Spleen (tissue), 11 donors: Measurements from ENCODE around the gene IL21R. TPM values are rescaled to one million over a fixed set of nuclear protein-coding genes. Genes with fewer than 3 reads are reported as not detected.

ENCODE experiments used
- DNase-seq: peaks from one replicate; pipeline ENCODE4 v3.0.0-alpha.2; 2020
- H3K27ac ChIP-seq, 8 donors: fragments of 200-600 bp; sonication (generic) in 7 of 8; 1 replicate in 4 of 8; 2 replicates in 4 of 8; pipeline versions ENCODE4 v1.5.0 to v1.8.0; 2016 to 2021; ENCODE audit warnings: inconsistent platforms in 4 of 8, mild to moderate bottlenecking in 4 of 8, moderate library complexity in 1 of 8
- H3K27me3 ChIP-seq, 7 donors: fragments of 200-600 bp; sonication (generic) in 6 of 7; replicated peaks in 1 of 7; 1 replicate in 4 of 7; 2 replicates in 3 of 7; pipeline versions ENCODE4 v1.5.0 to v1.8.0; 2016 to 2021; ENCODE audit warnings: inconsistent platforms in 3 of 7, mild to moderate bottlenecking in 1 of 7
- H3K36me3 ChIP-seq, 6 donors: fragments of 200-600 bp; sonication (generic) in 5 of 6; 1 replicate in 4 of 6; 2 replicates in 2 of 6; pipeline versions ENCODE4 v1.5.0 to v1.8.0; 2016 to 2021; ENCODE audit warnings: inconsistent platforms in 2 of 6
- H3K4me1 ChIP-seq, 6 donors: fragments of 200-600 bp; sonication (generic) in 5 of 6; 1 replicate in 3 of 6; 2 replicates in 3 of 6; pipeline versions ENCODE4 v1.5.0 to v1.8.0; 2016 to 2021; ENCODE audit warnings: inconsistent platforms in 3 of 6
- H3K4me3 ChIP-seq, 8 donors: fragments of 200-600 bp; sonication (generic) in 7 of 8; 1 replicate in 4 of 8; 2 replicates in 4 of 8; pipeline versions ENCODE4 v1.5.0 to v1.8.0; 2016 to 2021; ENCODE audit warnings: inconsistent platforms in 4 of 8, mild to moderate bottlenecking in 4 of 8, moderate library complexity in 2 of 8
- H3K9me3 ChIP-seq, 8 donors: fragments of 200-600 bp; sonication (generic) in 7 of 8; 1 replicate in 4 of 8; 2 replicates in 4 of 8; pipeline versions ENCODE4 v1.5.0 to v1.8.0; 2016 to 2021; ENCODE audit warnings: inconsistent platforms in 4 of 8
- POLR2A ChIP-seq, 3 donors: fragments of 450-650 bp; IDR thresholded peaks; one replicate each; pipeline ENCODE4 v1.5.1; 2017; ENCODE audit warnings: antibody characterized with exemption in 3 of 3, mild to moderate bottlenecking in 1 of 3
- POLR2AphosphoS5 ChIP-seq, 3 donors: sonication (generic); formaldehyde crosslinking; IDR thresholded peaks; one replicate each; pipeline ENCODE4 v1.5.1; 2017; ENCODE audit warnings: antibody characterized with exemption in 3 of 3
- WGBS, 5 donors: extraction: QIAGEN DNeasy Blood & Tissue Kit in 3 of 5; methylation state at CpG; one replicate each; pipeline versions ENCODE4 v1.1.5 to v1.1.7; 2013 to 2018; 5-methylcytosine and 5-hydroxymethylcytosine counted together
- intact Hi-C: fragments of 100-400 bp; cut with DNase I; formaldehyde crosslinking; loops from one replicate; pipeline ENCODE4 v1.15.0; 2023; ENCODE audit warnings: low total_unique reads
- polyA plus RNA-seq, 3 donors: library from polyadenylated mRNA; stranded (reverse); fragments of 200-250 nt; gene quantifications; one replicate each; pipeline ENCODE4 v1.2.1, GENCODE V29; 2013
- total RNA-seq, 7 donors: library from RNA; depleted of rRNA in 3 of 7; stranded (reverse); fragments of >200 nt in 3 of 7; fragmentation: NEBNext Ultra II Directional in 4 of 7; extraction: Animal tissue kit (Norgen Biotek cat#: 25700) in 4 of 7; gene quantifications; one replicate each; pipeline versions ENCODE4 v1.1.0 to v1.2.1, GENCODE V29; 2016 to 2021
- TF ChIP-seq, protein P1 (sequence below), 11 experiments: fragments of 200-600 bp in 7 of 11; fragments of 450-650 bp in 4 of 11; sonication (generic) in 4 of 11; IDR thresholded peaks in 8 of 11; conservative IDR thresholded peaks in 3 of 11; 1 replicate in 7 of 11; 2 replicates in 4 of 11; pipeline versions ENCODE4 v1.4.0 to v1.8.0; 2016 to 2021; ENCODE audit warnings: antibody characterized with exemption in 11 of 11, inconsistent platforms in 4 of 11, mild to moderate bottlenecking in 1 of 11
- donor health status: healthy with polysubstance abuse.
- donor health status: DM: no; HTN: no; CAD: no; lungs with moderate emphysema.
- donor health status: DM: no; HTN: no; CAD: no.
- donor health status: Bipolar disorder and iron deficiency.
- donor health status: healthy.
- donor health status: DM: no; HTN: no; CAD: no.
- donor health status: DM: yes; HTN: yes; CAD: no.

IL21R gene
- total and polyA plus RNA-seq, 10 donors = 2.7 to 19.7 (median 12.0) TPM

DNA sequence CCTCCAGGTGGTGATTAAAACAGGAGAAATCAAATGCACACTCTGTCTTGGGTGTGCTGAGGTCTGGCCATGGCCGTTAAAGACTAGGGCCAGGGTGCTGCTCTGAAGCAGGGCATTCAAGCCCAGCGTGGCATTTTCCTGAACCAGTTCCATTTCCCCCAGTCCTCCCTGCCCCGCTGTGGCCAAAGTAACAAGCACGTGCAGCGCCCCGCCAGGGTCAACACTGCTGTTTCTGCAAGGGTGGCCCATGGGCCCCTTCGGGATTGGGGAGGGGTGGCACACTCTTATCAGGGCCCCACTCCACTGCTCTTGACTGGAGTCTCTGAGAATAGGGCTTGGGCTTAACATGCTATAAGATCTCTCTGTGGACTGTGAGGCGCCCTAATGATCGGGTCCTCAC, 72.9 kb downstream of the IL21R start:
- Histone ChIP-seq H3K4me3 (no peak overlapping the region), H3K27me3 (no peaks in the 10 kb centered on the region), H3K27ac (no peak overlapping the region), H3K4me1 (peaks cover 0 to 16% (median 11%) of the 10 kb centered on the region in 6 donors), H3K36me3 (peaks cover 0 to 100% (median 84%) of the 10 kb centered on the region in 6 donors), H3K9me3 (no peaks in the 10 kb centered on the region)
- peak; percentile 47 for DNase-seq
- WGBS, 5 donors = 95 to 98% (median 96%) methylated on average over 8 to 9 of the region's 9 CpGs
- intact Hi-C loops = no loop called here
- TF ChIP-seq POLR2AphosphoS5 (IDR thresholded peaks at IDR 0.05) (peak in 1 of 3 donors; percentile 24), POLR2A (IDR thresholded peaks at IDR 0.05) (no peak)

DNA sequence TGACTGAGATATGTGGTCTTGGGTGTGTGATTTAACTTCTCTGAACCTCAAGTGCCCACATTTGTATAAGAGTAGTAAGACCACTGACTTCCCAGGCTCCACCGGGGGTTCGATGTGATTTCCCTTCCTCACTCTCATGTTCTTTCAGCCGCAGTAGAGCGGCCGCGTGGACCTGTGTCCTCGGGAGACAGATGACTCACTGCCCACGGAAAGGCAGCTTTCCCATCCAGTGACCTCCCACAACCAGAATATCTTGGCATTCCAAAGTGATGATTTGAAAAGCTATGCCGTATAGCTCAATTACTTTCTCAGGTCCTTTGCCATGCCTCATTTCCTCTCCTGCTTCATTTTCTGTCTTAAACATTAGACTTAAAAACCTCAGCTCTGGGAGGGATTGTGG, 73.6 kb downstream of the IL21R start:
- Histone ChIP-seq H3K9me3 (no peaks in the 10 kb centered on the region), H3K27me3 (no peaks in the 10 kb centered on the region), H3K36me3 (peaks cover 0 to 100% (median 83%) of the 10 kb centered on the region in 6 donors), H3K4me1 (peaks cover 0 to 10% (median 5%) of the 10 kb centered on the region in 6 donors), H3K4me3 (no peak overlapping the region), H3K27ac (no peak overlapping the region)
- TF ChIP-seq POLR2AphosphoS5 (IDR thresholded peaks at IDR 0.05) (no peak), POLR2A (IDR thresholded peaks at IDR 0.05) (no peak)
- TF ChIP-seq, protein P1, sequence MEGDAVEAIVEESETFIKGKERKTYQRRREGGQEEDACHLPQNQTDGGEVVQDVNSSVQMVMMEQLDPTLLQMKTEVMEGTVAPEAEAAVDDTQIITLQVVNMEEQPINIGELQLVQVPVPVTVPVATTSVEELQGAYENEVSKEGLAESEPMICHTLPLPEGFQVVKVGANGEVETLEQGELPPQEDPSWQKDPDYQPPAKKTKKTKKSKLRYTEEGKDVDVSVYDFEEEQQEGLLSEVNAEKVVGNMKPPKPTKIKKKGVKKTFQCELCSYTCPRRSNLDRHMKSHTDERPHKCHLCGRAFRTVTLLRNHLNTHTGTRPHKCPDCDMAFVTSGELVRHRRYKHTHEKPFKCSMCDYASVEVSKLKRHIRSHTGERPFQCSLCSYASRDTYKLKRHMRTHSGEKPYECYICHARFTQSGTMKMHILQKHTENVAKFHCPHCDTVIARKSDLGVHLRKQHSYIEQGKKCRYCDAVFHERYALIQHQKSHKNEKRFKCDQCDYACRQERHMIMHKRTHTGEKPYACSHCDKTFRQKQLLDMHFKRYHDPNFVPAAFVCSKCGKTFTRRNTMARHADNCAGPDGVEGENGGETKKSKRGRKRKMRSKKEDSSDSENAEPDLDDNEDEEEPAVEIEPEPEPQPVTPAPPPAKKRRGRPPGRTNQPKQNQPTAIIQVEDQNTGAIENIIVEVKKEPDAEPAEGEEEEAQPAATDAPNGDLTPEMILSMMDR (IDR thresholded peaks at IDR 0.05 in 8 of 11, conservative IDR thresholded peaks at IDR 0.05 in 3 of 11) = no peak
- 89 to 93% (median 92%) methylated on average over 9 of the region's 9 CpGs for WGBS, 5 donors
- no peak for DNase-seq
- intact Hi-C loops = no loop called here

DNA sequence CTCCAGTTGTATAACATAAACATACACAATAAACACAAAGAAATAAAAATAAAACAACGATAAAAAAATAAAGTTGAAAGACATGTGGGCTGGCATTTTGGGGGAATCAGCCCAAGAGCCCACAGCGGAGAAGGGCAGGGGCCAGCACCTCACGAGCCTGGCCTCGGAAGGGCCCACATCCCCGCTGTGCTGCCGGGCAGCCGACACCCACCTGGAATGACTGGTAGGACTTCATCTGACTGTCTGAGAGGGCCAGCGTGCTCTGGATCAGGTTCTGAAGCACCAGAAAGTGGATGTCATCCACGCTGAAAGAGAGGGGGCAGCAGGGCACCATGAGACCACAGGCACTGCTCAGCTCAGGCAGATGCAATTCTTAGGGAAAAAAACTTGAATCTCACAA, 74.3 kb downstream of the IL21R start:
- H3K9me3 ChIP-seq = no peaks in the 10 kb centered on the region
- no peak overlapping the region for H3K4me3 ChIP-seq
- intact Hi-C loops = no loop called here
- 90 to 100% (median 97%) methylated on average over 9 of the region's 9 CpGs for WGBS, 5 donors
- no peak overlapping the region for H3K27ac ChIP-seq
- TF ChIP-seq POLR2A (IDR thresholded peaks at IDR 0.05) (no peak), POLR2AphosphoS5 (IDR thresholded peaks at IDR 0.05) (no peak)
- TF ChIP-seq, protein P1 (IDR thresholded peaks at IDR 0.05 in 8 of 11, conservative IDR thresholded peaks at IDR 0.05 in 3 of 11) = no peak
- peaks cover 0 to 3% (median under 1%) of the 10 kb centered on the region in 6 donors for H3K4me1 ChIP-seq
- no peaks in the 10 kb centered on the region for H3K27me3 ChIP-seq
- peaks cover 0 to 100% (median 83%) of the 10 kb centered on the region in 6 donors for H3K36me3 ChIP-seq
- DNase-seq = no peak

DNA sequence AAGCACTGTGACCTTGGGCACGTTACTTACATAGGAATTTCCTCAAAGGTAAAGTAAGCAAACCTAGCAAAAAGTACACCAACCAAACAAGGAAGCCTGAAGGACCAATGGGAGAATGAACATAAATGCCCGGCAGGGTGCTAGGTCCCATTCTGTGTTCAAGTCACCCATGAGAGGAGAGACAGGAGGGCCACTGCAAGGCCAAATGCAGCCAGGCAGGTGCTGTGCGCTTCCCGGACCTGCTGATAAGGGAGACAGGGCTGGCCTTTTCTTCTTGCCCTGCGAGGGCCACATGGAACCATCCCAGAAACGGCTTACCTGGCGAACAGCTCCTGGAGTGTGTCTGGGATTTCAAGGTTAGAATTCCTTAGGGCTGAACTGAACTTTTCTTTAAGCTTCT, 78.8 kb downstream of the IL21R start:
- peaks cover 0 to 13% (median 5%) of the 10 kb centered on the region in 6 donors for H3K4me1 ChIP-seq
- no peak overlapping the region for H3K27ac ChIP-seq
- peaks cover 3 to 100% (median 96%) of the 10 kb centered on the region in 6 donors for H3K36me3 ChIP-seq
- 93 to 98% (median 95%) methylated on average over 7 of the region's 7 CpGs for WGBS, 5 donors
- H3K27me3 ChIP-seq = no peaks in the 10 kb centered on the region
- no peak for TF ChIP-seq POLR2AphosphoS5 (IDR thresholded peaks at IDR 0.05)
- TF ChIP-seq POLR2A (IDR thresholded peaks at IDR 0.05) = no peak
- TF ChIP-seq, protein P1 (IDR thresholded peaks at IDR 0.05 in 8 of 11, conservative IDR thresholded peaks at IDR 0.05 in 3 of 11) = no peak
- DNase-seq = peak; percentile 51
- no peaks in the 10 kb centered on the region for H3K9me3 ChIP-seq
- no peak overlapping the region for H3K4me3 ChIP-seq
- intact Hi-C loops = no loop called here
